ENCODE data around the gene SAMD13. TPM values are rescaled to one million over a fixed set of nuclear protein-coding genes. Genes with fewer than 3 reads are reported as not detected.

The SAMD13 gene, protein sequence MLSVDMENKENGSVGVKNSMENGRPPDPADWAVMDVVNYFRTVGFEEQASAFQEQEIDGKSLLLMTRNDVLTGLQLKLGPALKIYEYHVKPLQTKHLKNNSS
- not detected for total RNA-seq
- 0.37 TPM for polyA plus RNA-seq (2013, experiment 1 of 2)
- 0.50 TPM for polyA plus RNA-seq (2013, experiment 2 of 2)
- 0 to 0.76 (median 0.21) reads per million in 172 experiments for total RNA-seq

DNA sequence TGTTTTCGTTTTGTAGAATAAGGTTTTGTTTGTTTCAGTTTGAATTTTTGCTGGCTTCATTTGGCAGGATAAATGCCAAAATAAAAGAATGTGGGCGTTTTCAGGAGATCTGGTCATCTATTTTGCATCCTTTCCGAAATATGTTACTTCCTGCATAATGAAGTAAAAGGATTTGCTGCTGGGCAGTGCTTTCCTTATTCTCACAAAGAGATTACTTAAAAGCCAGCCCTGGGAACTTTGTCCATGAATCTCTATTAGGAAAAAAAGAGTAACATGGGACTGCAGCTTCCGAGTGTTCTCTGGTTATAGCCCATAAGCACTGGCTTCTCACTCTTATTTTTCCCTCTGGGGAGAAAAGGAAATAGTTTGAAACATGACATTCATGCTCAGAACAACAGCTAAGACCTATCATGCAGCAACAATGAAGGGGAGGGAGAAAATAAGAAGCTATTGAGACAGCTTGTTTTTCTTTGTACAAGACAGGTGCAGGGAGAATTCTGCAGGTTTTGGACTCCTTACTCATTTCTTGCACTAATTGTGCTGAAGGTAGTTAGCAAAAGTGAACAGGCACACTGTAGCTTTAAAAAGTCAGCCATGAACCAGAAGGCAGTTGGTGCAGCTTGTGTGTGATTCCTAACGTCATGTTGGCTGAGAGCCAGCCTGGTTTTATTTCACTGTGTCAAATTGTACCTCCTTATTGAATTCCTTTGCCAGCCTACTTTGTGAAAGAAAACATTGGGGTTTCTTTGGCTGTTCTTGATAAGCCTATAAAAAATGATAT, at the start of gene SAMD13:
TSS of gene SAMD13 (plus strand) at position 705 of the 781 bp plus-strand sequence. CDS start 1,527 bp downstream, outside the sequence.
- H3K27ac Mint-ChIP-seq, result peak within 1 kb of the TSS; percentile 63
- no peaks in the 10 kb centered on the region for H3K9me3 ChIP-seq (ENCODE audit: control insufficient read depth in 1 of 2, insufficient read depth in 1 of 2, low read length in 2 of 2)
- H3K4me1 Mint-ChIP-seq (ENCODE audit: low read depth), result peaks cover 51% of the 10 kb centered on the region
- ATAC-seq (ENCODE audit: poor library complexity), result peak; percentile 57
- POLR2A ChIA-PET, result interaction anchor here (0.9 to 1.8 kb wide), 6 partner anchors 9 to 157 kb away, joined by 3 to 5 read pairs (median 3); partner anchors contain the start of gene PRKACB
- no peaks in the 10 kb centered on the region for H3K9me3 Mint-ChIP-seq
- H3K4me1 ChIP-seq (ENCODE audit: insufficient read depth, low read length), result peaks cover 25% of the 10 kb centered on the region
- H3K27me3 Mint-ChIP-seq, result peaks cover 8% of the 10 kb centered on the region
- H3K27ac ChIP-seq (ENCODE audit: low read depth in 1 of 2, low read length in 2 of 2), result no peak within 1 kb of the TSS
- no peaks in the 10 kb centered on the region for H3K36me3 Mint-ChIP-seq (ENCODE audit: low read depth)
- DNase-seq, result peak; percentile 17 to 80 (median 33)
- peaks cover 0 to 5% of the 10 kb centered on the region in 2 experiments for H3K27me3 ChIP-seq (ENCODE audit: control insufficient read depth in 1 of 2, insufficient read depth in 2 of 2, low read length in 2 of 2)
- TF ChIP-seq, protein P1, sequence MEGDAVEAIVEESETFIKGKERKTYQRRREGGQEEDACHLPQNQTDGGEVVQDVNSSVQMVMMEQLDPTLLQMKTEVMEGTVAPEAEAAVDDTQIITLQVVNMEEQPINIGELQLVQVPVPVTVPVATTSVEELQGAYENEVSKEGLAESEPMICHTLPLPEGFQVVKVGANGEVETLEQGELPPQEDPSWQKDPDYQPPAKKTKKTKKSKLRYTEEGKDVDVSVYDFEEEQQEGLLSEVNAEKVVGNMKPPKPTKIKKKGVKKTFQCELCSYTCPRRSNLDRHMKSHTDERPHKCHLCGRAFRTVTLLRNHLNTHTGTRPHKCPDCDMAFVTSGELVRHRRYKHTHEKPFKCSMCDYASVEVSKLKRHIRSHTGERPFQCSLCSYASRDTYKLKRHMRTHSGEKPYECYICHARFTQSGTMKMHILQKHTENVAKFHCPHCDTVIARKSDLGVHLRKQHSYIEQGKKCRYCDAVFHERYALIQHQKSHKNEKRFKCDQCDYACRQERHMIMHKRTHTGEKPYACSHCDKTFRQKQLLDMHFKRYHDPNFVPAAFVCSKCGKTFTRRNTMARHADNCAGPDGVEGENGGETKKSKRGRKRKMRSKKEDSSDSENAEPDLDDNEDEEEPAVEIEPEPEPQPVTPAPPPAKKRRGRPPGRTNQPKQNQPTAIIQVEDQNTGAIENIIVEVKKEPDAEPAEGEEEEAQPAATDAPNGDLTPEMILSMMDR (IDR thresholded peaks at IDR 0.05), result no peak
- H3K4me3 ChIP-seq (ENCODE audit: low read length), result peak within 1 kb of the TSS; percentile 21
- intact Hi-C loops (cut with DNase I, micrococcal nuclease), result loop anchor here in 1 of 2 experiments (5.0 to 10.0 kb wide), 2 partner anchors 134 to 154 kb away; no protein-coding TSS in a partner anchor
- H3K36me3 ChIP-seq (ENCODE audit: insufficient read depth, low read length), result no peaks in the 10 kb centered on the region
- H3K4me3 Mint-ChIP-seq, result peak within 1 kb of the TSS; percentile 84
- CTCF ChIA-PET, result no interaction called here

DNA sequence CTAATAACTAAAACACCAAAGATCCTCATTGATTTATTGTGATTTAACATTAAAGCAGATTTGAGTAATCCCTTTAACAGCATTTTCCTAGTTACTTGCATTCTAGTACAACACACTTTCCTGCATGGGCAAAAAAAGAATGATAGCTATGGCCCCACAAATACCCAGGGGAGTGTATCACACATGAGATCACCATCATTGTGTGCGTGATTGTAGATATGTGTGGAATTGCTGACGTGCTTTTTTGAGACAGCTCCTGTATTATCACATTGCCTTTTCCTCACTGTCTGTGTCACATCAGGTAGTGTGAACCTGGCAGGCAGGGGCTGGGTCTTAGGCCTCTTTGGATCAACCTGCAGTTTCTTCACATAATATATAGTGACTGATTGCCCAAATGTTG, 48.5 kb upstream of the SAMD13 start:
- no peaks in the 10 kb centered on the region for H3K36me3 Mint-ChIP-seq (ENCODE audit: low read depth)
- no peaks in the 10 kb centered on the region for H3K4me1 ChIP-seq (ENCODE audit: insufficient read depth, low read length)
- DNase-seq, result no peak
- H3K27ac Mint-ChIP-seq, result no peak overlapping the region
- POLR2A ChIA-PET, result no interaction called here
- no peaks in the 10 kb centered on the region for H3K27me3 ChIP-seq (ENCODE audit: control insufficient read depth in 1 of 2, insufficient read depth in 2 of 2, low read length in 2 of 2)
- no peak for ATAC-seq (ENCODE audit: poor library complexity)
- no peak overlapping the region for H3K4me3 ChIP-seq (ENCODE audit: low read length)
- no peaks in the 10 kb centered on the region for H3K9me3 ChIP-seq (ENCODE audit: control insufficient read depth in 1 of 2, insufficient read depth in 1 of 2, low read length in 2 of 2)
- H3K36me3 ChIP-seq (ENCODE audit: insufficient read depth, low read length), result no peaks in the 10 kb centered on the region
- no peaks in the 10 kb centered on the region for H3K27me3 Mint-ChIP-seq
- no peak overlapping the region for H3K27ac ChIP-seq (ENCODE audit: low read depth in 1 of 2, low read length in 2 of 2)
- CTCF ChIA-PET, result no interaction called here
- H3K4me3 Mint-ChIP-seq, result no peak overlapping the region
- TF ChIP-seq, protein P1 (IDR thresholded peaks at IDR 0.05), result no peak
- H3K9me3 Mint-ChIP-seq, result peaks cover 10% of the 10 kb centered on the region
- no peaks in the 10 kb centered on the region for H3K4me1 Mint-ChIP-seq (ENCODE audit: low read depth)
- intact Hi-C loops (cut with DNase I, micrococcal nuclease), result no loop called here

DNA sequence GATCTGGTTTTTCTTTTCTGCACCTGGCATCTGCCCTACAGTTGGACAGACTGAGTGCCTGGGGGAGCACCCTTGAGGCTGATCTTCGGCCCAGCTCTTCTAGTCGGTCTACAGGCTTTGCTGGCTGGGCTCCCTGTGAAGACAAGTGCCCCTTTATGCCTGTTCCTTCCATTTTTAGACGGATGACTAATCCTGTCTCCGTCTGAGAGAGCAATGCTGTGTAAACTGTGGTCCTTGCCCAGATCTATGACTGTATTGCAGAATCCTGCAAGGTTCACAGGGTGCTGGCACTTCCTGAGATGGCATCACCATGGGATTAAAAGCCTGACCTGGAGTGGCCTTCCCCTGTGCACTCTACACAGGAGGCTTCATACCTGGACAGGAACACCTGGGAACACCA, 47.6 kb upstream of the SAMD13 start:
- Mint-ChIP-seq H3K36me3 (ENCODE audit: low read depth) (no peaks in the 10 kb centered on the region), H3K4me3 (no peak overlapping the region), H3K9me3 (peaks cover 10% of the 10 kb centered on the region), H3K27ac (no peak overlapping the region), H3K27me3 (no peaks in the 10 kb centered on the region), H3K4me1 (ENCODE audit: low read depth) (no peaks in the 10 kb centered on the region)
- POLR2A ChIA-PET, result no interaction called here
- intact Hi-C loops (cut with DNase I, micrococcal nuclease), result no loop called here
- H3K9me3 ChIP-seq (ENCODE audit: control insufficient read depth in 1 of 2, insufficient read depth in 1 of 2, low read length in 2 of 2), result no peaks in the 10 kb centered on the region
- no peaks in the 10 kb centered on the region for H3K36me3 ChIP-seq (ENCODE audit: insufficient read depth, low read length)
- DNase-seq, result no peak
- ATAC-seq (ENCODE audit: poor library complexity), result no peak
- H3K27ac ChIP-seq (ENCODE audit: low read depth in 1 of 2, low read length in 2 of 2), result no peak overlapping the region
- no peaks in the 10 kb centered on the region for H3K27me3 ChIP-seq (ENCODE audit: control insufficient read depth in 1 of 2, insufficient read depth in 2 of 2, low read length in 2 of 2)
- CTCF ChIA-PET, result no interaction called here
- H3K4me3 ChIP-seq (ENCODE audit: low read length), result no peak overlapping the region
- H3K4me1 ChIP-seq (ENCODE audit: insufficient read depth, low read length), result no peaks in the 10 kb centered on the region
- TF ChIP-seq, protein P1 (IDR thresholded peaks at IDR 0.05), result no peak
